MCF 10A (cell line): Measurements from ENCODE around the gene PLEKHM3. TPM values are rescaled to one million over a fixed set of nuclear protein-coding genes. Genes with fewer than 3 reads are reported as not detected.
A peak's percentile ranks its signal among the peaks of the same experiment; 100 is the strongest.

ENCODE experiments used
- BruUV-seq: library from RNA; stranded (reverse); fragments of 400-500 nt; replicated peaks from 2 replicates; lab custom pipeline; 2021; lab: Mats Ljungman, UMichigan
- CTCF ChIA-PET: fragments of 300-600 bp; sonication (Branson Sonifier 250); formaldehyde crosslinking; extraction: SDS; loops from one replicate; lab custom pipeline; 2021; ENCODE audit warnings: antibody characterized with exemption, inconsistent platforms; lab: Yijun Ruan, JAX
- POLR2A ChIA-PET: fragments of 300-600, 350-650 bp; sonication (Branson Sonifier 250); formaldehyde crosslinking; extraction: SDS; loops from one replicate; lab custom pipeline; 2020; ENCODE audit warnings: antibody characterized with exemption, inconsistent platforms; lab: Yijun Ruan, JAX
- DNase-seq: peaks from one replicate; pipeline ENCODE4 v3.0.0-alpha.2; 2018; ENCODE audit not compliant: unreplicated experiment
- H3K27ac Mint-ChIP-seq: one replicate; pipeline ENCODE4 v1.8.0; 2022; ENCODE audit warnings: mild to moderate bottlenecking, low read depth, mixed read lengths; ENCODE audit not compliant: unreplicated experiment
- H3K27me3 Mint-ChIP-seq: one replicate; pipeline ENCODE4 v1.8.0; 2022; ENCODE audit warnings: mixed read lengths; ENCODE audit not compliant: insufficient read depth, unreplicated experiment
- H3K36me3 Mint-ChIP-seq: one replicate; pipeline ENCODE4 v1.8.0; 2022; ENCODE audit warnings: mild to moderate bottlenecking, moderate library complexity, mixed read lengths; ENCODE audit not compliant: insufficient read depth, unreplicated experiment
- H3K4me1 Mint-ChIP-seq: one replicate; pipeline ENCODE4 v1.8.0; 2022; ENCODE audit warnings: mixed read lengths; ENCODE audit not compliant: insufficient read depth, unreplicated experiment
- H3K4me3 Mint-ChIP-seq: one replicate; pipeline ENCODE4 v1.8.0; 2022; ENCODE audit warnings: mild to moderate bottlenecking, moderate library complexity, mixed read lengths; ENCODE audit not compliant: unreplicated experiment
- H3K9me3 Mint-ChIP-seq: one replicate; pipeline ENCODE4 v1.8.0; 2022; ENCODE audit warnings: mixed read lengths; ENCODE audit not compliant: unreplicated experiment
- intact Hi-C: fragments of 100-400 bp; cut with micrococcal nuclease; formaldehyde crosslinking; loops from 2 replicates; pipeline ENCODE4 v1.14.1; 2022
- total RNA-seq: library from RNA; stranded (reverse); gene quantifications from 2 replicates; pipeline ENCODE4 v1.2.3, GENCODE V29; 2022
- TF ChIP-seq, protein P1 (sequence below): fragments of 200-600 bp; IDR thresholded peaks from one replicate; pipeline ENCODE4 v1.8.0; 2022; ENCODE audit warnings: antibody characterized with exemption, mild to moderate bottlenecking; ENCODE audit not compliant: unreplicated experiment

Gene PLEKHM3
- total RNA-seq, 1 experiment from 2014 or later: 5.4 TPM

DNA sequence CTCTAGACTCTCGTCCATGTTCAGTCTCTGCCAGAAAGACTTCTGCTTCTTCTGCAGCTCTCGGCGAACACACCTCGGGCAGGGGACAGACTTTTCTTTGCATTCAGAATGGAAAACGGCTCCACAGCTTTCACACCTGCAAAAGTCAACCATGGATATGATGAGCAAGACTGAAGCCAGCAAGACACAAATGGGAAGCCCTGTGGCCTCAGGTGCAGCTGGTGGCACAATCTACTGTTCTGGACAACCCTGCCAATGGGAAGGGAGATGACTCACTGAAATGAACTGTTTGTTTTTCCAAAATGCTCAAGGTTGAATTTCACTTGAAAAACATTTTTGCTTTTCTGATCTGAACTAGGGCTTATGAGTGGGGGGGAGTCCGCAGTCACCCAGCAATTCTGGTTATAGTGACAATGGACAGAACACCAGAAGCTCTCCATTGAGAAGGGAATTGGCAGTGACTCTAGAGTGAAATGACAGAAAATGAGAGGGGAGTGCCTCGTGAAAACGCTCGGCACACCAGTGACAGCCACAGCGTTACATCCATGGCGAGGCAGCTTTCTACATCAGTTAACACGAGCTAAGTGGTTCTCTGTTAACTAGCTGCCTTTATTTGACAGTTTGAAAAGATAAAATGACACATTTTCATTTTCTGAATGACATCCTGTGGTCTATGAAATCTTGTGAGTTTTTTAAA lies 196.8 kb downstream of the PLEKHM3 start:
- peak; percentile 74 for DNase-seq
- H3K27ac Mint-ChIP-seq: peak overlapping the region; percentile 82
- no TSS peak for BruUV-seq
- TF ChIP-seq, protein P1, sequence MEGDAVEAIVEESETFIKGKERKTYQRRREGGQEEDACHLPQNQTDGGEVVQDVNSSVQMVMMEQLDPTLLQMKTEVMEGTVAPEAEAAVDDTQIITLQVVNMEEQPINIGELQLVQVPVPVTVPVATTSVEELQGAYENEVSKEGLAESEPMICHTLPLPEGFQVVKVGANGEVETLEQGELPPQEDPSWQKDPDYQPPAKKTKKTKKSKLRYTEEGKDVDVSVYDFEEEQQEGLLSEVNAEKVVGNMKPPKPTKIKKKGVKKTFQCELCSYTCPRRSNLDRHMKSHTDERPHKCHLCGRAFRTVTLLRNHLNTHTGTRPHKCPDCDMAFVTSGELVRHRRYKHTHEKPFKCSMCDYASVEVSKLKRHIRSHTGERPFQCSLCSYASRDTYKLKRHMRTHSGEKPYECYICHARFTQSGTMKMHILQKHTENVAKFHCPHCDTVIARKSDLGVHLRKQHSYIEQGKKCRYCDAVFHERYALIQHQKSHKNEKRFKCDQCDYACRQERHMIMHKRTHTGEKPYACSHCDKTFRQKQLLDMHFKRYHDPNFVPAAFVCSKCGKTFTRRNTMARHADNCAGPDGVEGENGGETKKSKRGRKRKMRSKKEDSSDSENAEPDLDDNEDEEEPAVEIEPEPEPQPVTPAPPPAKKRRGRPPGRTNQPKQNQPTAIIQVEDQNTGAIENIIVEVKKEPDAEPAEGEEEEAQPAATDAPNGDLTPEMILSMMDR: no peak
- ChIA-PET CTCF (interaction anchor here (0.6 to 1.6 kb wide), 4 partner anchors 58 to 216 kb away, joined by 3 read pairs; partner anchors contain the start of gene FZD5), POLR2A (interaction anchor here (0.8 to 1.7 kb wide), 6 partner anchors 12 to 214 kb away, joined by 3 to 6 read pairs (median 4); partner anchors contain the start of gene PLEKHM3)
- H3K36me3 Mint-ChIP-seq: peaks cover 5% of the 10 kb centered on the region
- H3K9me3 Mint-ChIP-seq: no peaks in the 10 kb centered on the region
- H3K4me3 Mint-ChIP-seq: peak overlapping the region; percentile 55
- intact Hi-C loops: no loop called here
- H3K27me3 Mint-ChIP-seq: no peaks in the 10 kb centered on the region
- peaks cover 18% of the 10 kb centered on the region for H3K4me1 Mint-ChIP-seq

DNA sequence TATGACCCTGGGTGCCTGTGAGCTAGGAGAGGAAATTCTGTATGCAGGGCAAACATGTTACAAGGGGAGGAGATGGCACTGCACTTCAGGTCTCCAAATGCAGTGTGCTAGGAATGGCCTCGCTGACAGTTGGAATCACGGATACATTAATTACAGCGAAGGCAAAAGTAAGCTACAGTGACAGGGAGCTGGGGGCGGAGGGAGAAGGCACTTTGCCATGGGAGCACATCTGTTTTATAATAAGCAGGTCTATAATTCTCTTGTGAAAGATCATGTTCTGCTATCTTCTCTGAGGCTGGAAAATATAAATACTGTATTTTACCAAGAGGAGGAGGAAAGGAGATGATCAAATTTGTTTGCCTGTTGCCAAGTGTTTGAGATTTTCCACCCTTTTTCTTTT lies 199.3 kb downstream of the PLEKHM3 start:
- peaks cover 5% of the 10 kb centered on the region for H3K36me3 Mint-ChIP-seq
- BruUV-seq: no TSS peak
- ChIA-PET CTCF (no interaction called here), POLR2A (interaction anchor here (0.6 kb wide), 1 partner anchor 17 kb away, joined by 3 read pairs; no protein-coding TSS in a partner anchor)
- H3K9me3 Mint-ChIP-seq: no peaks in the 10 kb centered on the region
- TF ChIP-seq, protein P1: no peak
- intact Hi-C loops: no loop called here
- no peak for DNase-seq
- H3K4me1 Mint-ChIP-seq: peaks cover 18% of the 10 kb centered on the region
- H3K27ac Mint-ChIP-seq: no peak overlapping the region
- no peak overlapping the region for H3K4me3 Mint-ChIP-seq
- H3K27me3 Mint-ChIP-seq: no peaks in the 10 kb centered on the region

GRCh38 chr2:207825045-207825954 lies 200.0 kb downstream of the PLEKHM3 start:
- TF ChIP-seq, protein P1: no peak
- no peaks in the 10 kb centered on the region for H3K27me3 Mint-ChIP-seq
- H3K4me3 Mint-ChIP-seq: no peak overlapping the region
- peaks cover 5% of the 10 kb centered on the region for H3K36me3 Mint-ChIP-seq
- ChIA-PET POLR2A (interaction anchor here (0.6 kb wide), 1 partner anchor 18 kb away, joined by 3 read pairs; no protein-coding TSS in a partner anchor), CTCF (no interaction called here)
- no peaks in the 10 kb centered on the region for H3K9me3 Mint-ChIP-seq
- no peak for DNase-seq
- intact Hi-C loops: no loop called here
- H3K27ac Mint-ChIP-seq: no peak overlapping the region
- H3K4me1 Mint-ChIP-seq: peaks cover 18% of the 10 kb centered on the region
- no TSS peak for BruUV-seq

- no TSS peak for BruUV-seq
- H3K4me3 Mint-ChIP-seq: no peak overlapping the region
- peaks cover 5% of the 10 kb centered on the region for H3K36me3 Mint-ChIP-seq
- H3K9me3 Mint-ChIP-seq: no peaks in the 10 kb centered on the region
- intact Hi-C loops: no loop called here
- TF ChIP-seq, protein P1: no peak
- CTCF ChIA-PET: no interaction called here
- H3K27me3 Mint-ChIP-seq: no peaks in the 10 kb centered on the region
- H3K27ac Mint-ChIP-seq: no peak overlapping the region
- POLR2A ChIA-PET: interaction anchor here (1.0 kb wide), 1 partner anchor 50 kb away, joined by 3 read pairs; no protein-coding TSS in a partner anchor
- peaks cover 10% of the 10 kb centered on the region for H3K4me1 Mint-ChIP-seq
- DNase-seq: peak; percentile 26
Observed at GRCh38 chr2:207823865-207824264, 201.5 kb downstream of the PLEKHM3 start.
